SK-N-SH (cell line): Measurements from ENCODE around the gene C4orf50. TPM values are rescaled to one million over a fixed set of nuclear protein-coding genes. Genes with fewer than 3 reads are reported as not detected.

Experiments
- CTCF ChIA-PET: fragments of 300-600, 350-600 bp; formaldehyde crosslinking; extraction: SDS; loops from one replicate; lab custom pipeline; 2021; lab: Yijun Ruan, JAX
- POLR2A ChIA-PET: fragments of 350-600 bp; sonication (Branson Sonifier 250); formaldehyde crosslinking; extraction: SDS; loops from one replicate; lab custom pipeline; 2020; ENCODE audit warnings: antibody characterized with exemption, inconsistent platforms; lab: Yijun Ruan, JAX
- DNase-seq: peaks from one replicate; pipeline ENCODE4 v3.0.0; 2012
- H2AFZ ChIP-seq: fragments of 200-600 bp; sonication (generic); 2 replicates; pipeline ENCODE4 v1.8.1; 2016; ENCODE audit warnings: antibody characterized with exemption, mild to moderate bottlenecking, low read depth
- H3F3A ChIP-seq: fragments of 200-600 bp; sonication (generic); replicated peaks from 2 replicates; pipeline ENCODE3; 2016; ENCODE audit warnings: antibody characterized with exemption, mild to moderate bottlenecking; ENCODE audit not compliant: insufficient read depth
- H3K27ac ChIP-seq, 2 experiments: fragments of 200-500 bp in 1 of 2; fragments of 200-600 bp in 1 of 2; sonication (Bioruptor generic) in 1 of 2; sonication (generic), shearing (Covaris generic) in 1 of 2; 2 replicates each; pipeline versions ENCODE4 v1.5.1 to v1.6.1; 2014 to 2016; ENCODE audit warnings: low read depth in 2 of 2, inconsistent platforms in 1 of 2, low read length in 1 of 2, mild to moderate bottlenecking in 1 of 2, mixed read lengths in 1 of 2
- H3K27me3 ChIP-seq: fragments of 200-600 bp; sonication (generic), shearing (Covaris generic); 2 replicates; pipeline ENCODE4 v1.6.1; 2016; ENCODE audit warnings: mixed run types; ENCODE audit not compliant: insufficient read depth
- H3K36me3 ChIP-seq, 2 experiments: fragments of 200-500 bp in 1 of 2; fragments of 200-600 bp in 1 of 2; sonication (Bioruptor generic) in 1 of 2; sonication (generic) in 1 of 2; replicated peaks in 1 of 2; 2 replicates each; pipeline versions ENCODE3 to v1.5.1; 2014 to 2016; ENCODE audit warnings: low read length in 1 of 2, mild to moderate bottlenecking in 1 of 2; ENCODE audit not compliant: insufficient read depth in 2 of 2, control insufficient read depth in 1 of 2
- H3K4me1 ChIP-seq, 2 experiments: fragments of 200-500 bp in 1 of 2; fragments of 200-600 bp in 1 of 2; sonication (Bioruptor generic) in 1 of 2; sonication (generic), shearing (Covaris generic) in 1 of 2; 2 replicates each; pipeline versions ENCODE4 v1.5.1 to v1.6.1; 2014 to 2016; ENCODE audit warnings: low read depth in 1 of 2, low read length in 1 of 2, mixed run types in 1 of 2; ENCODE audit not compliant: insufficient read depth in 2 of 2, control insufficient read depth in 1 of 2
- H3K4me2 ChIP-seq: fragments of 200-600 bp; sonication (generic), shearing (Covaris generic); 2 replicates; pipeline ENCODE4 v1.6.1; 2017; ENCODE audit warnings: mixed run types
- H3K4me3 ChIP-seq, 2 experiments: fragments of 200-500 bp in 1 of 2; fragments of 200-600 bp in 1 of 2; sonication (Bioruptor generic) in 1 of 2; sonication (generic), shearing (Covaris generic) in 1 of 2; 2 replicates each; pipeline versions ENCODE4 v1.5.1 to v1.8.1; 2014 to 2016; ENCODE audit warnings: low read depth in 2 of 2, inconsistent platforms in 1 of 2, low read length in 1 of 2, mild to moderate bottlenecking in 1 of 2, mixed read lengths in 1 of 2, moderate library complexity in 1 of 2
- H3K79me2 ChIP-seq: fragments of 200-600 bp; sonication (generic); 2 replicates; pipeline ENCODE4 v1.8.1; 2017; ENCODE audit warnings: mild to moderate bottlenecking; ENCODE audit not compliant: insufficient read depth
- H3K9ac ChIP-seq: fragments of 200-600 bp; sonication (generic); 2 replicates; pipeline ENCODE4 v1.6.1; 2017; ENCODE audit warnings: mixed run types
- H3K9me2 ChIP-seq: fragments of 200-600 bp; sonication (generic); 2 replicates; pipeline ENCODE4 v1.6.1; 2017; ENCODE audit warnings: mixed run types
- H3K9me3 ChIP-seq: fragments of 200-600 bp; sonication (generic); 2 replicates; pipeline ENCODE4 v1.6.1; 2017; ENCODE audit warnings: mixed run types, mild to moderate bottlenecking, moderate library complexity
- H4K20me1 ChIP-seq: fragments of 200-600 bp; sonication (generic); 2 replicates; pipeline ENCODE4 v1.6.1; 2017; ENCODE audit warnings: mild to moderate bottlenecking, mixed run types; ENCODE audit not compliant: insufficient read depth
- CHD2 ChIP-seq: fragments of 150-350 bp; IDR thresholded peaks from 2 replicates; pipeline ENCODE4 v1.6.1; 2018; ENCODE audit warnings: low read length; ENCODE audit not compliant: partially characterized antibody
- EP300 ChIP-seq, 2 experiments: IDR thresholded peaks; 2 replicates each; pipeline versions ENCODE4 v1.4.0 to v1.6.1; 2012; ENCODE audit warnings: borderline replicate concordance in 1 of 2, low read depth in 1 of 2, low read length in 1 of 2
- FOXM1 ChIP-seq: IDR thresholded peaks from 2 replicates; pipeline ENCODE4 v1.4.0; 2012; ENCODE audit warnings: low read depth, mild to moderate bottlenecking
- GABPA ChIP-seq: IDR thresholded peaks from 2 replicates; pipeline ENCODE4 v1.4.0; 2012; ENCODE audit warnings: low read depth, mild to moderate bottlenecking
- JUND ChIP-seq: IDR thresholded peaks from 2 replicates; pipeline ENCODE4 v1.4.0; 2012
- MXI1 ChIP-seq: IDR thresholded peaks from 2 replicates; pipeline ENCODE4 v1.6.1; 2012; ENCODE audit warnings: mild to moderate bottlenecking, low read depth, low read length, improper control_type of control experiment
- NRF1 ChIP-seq: IDR thresholded peaks from 2 replicates; pipeline ENCODE4 v1.6.1; 2012; ENCODE audit warnings: low read depth, mild to moderate bottlenecking, low read length
- POLR2AphosphoS5 ChIP-seq: IDR thresholded peaks from 2 replicates; pipeline ENCODE4 v1.6.1; 2012; ENCODE audit warnings: low read depth, low read length
- RXRA ChIP-seq: IDR thresholded peaks from 2 replicates; pipeline ENCODE4 v1.4.0; 2012; ENCODE audit warnings: low read depth, mild to moderate bottlenecking, borderline replicate concordance
- SMC3 ChIP-seq: IDR thresholded peaks from 2 replicates; pipeline ENCODE4 v1.6.1; 2012; ENCODE audit warnings: low read depth, low read length, improper control_type of control experiment
- TEAD4 ChIP-seq: IDR thresholded peaks from 2 replicates; pipeline ENCODE4 v1.4.0; 2012; ENCODE audit warnings: mild to moderate bottlenecking, borderline replicate concordance; ENCODE audit not compliant: insufficient read depth
- YY1 ChIP-seq: IDR thresholded peaks from 2 replicates; pipeline ENCODE4 v1.4.0; 2012; ENCODE audit warnings: low read depth, mild to moderate bottlenecking
- WGBS: methylation state at CpG from one replicate; pipeline ENCODE4 v1.1.6; 2017; ENCODE audit warnings: low lambda C conversion rate; 5-methylcytosine and 5-hydroxymethylcytosine counted together
- polyA plus RNA-seq, 3 experiments: library from polyadenylated mRNA; depleted of rRNA; stranded (reverse); fragments of >200 nt; gene quantifications; 2 replicates each; pipeline ENCODE4 v1.2.3, GENCODE V29; 2012
- TF ChIP-seq, protein P1 (sequence below): fragments of 150-350 bp; IDR thresholded peaks from 2 replicates; pipeline ENCODE4 v1.6.1; 2017; ENCODE audit warnings: antibody characterized with exemption, low read length, low read depth, borderline replicate concordance
- TF ChIP-seq, protein P2 (sequence below): IDR thresholded peaks from 2 replicates; pipeline ENCODE4 v1.4.0; 2012; ENCODE audit warnings: low read depth, borderline replicate concordance

The C4orf50 gene
- polyA plus RNA-seq, 1 of the 3 experiments (the other 2 are of a cell fraction) = under 0.01 TPM

DNA sequence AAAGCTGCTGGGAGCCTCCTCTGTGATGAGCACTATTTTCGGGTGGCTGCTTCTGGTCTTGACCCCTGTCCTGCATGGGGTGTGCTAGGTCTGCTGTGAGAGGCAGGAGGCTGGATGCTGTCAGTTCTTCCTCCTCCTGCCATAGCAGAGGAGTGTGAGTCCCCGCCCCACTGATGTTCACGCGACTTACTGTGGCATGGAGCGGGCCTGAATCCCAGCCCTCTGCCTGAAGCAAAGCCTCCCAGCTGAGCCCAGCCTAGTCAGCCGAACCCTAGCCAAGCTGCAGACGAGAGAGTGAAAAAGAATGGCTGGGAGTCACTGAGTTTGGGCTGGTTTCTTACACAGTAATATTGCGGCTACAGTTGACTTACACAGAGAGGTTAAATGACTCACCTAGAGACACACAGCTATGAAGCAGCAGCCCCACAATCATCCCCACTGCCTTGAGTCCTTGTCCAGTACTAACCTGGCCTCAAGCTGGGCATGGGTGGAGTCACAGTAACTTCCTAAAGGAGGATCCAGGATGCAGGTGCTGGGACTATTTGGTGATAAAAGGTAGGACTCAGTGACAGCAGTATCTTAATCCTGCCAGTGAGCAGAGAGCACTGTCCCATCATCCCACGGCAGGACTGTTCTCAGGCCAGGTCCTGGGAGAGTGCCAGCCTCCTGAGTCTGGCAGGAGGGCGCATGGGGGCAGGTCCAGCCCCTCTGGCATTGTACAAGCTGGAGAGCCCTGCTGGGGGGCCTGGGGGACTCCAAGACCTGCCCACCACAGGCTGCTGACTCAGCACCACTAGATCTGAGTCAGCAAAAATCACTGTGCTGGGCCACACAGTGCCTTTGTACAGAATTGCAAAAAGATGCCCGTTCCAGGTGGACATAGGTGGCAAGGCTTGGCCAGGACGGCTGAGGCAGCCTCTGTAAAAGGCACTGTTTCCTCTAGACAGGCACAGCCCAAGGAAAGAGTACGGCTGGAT is 65.0 kb downstream of the C4orf50 start:
- Histone ChIP-seq H3K9ac (no peak overlapping the region), H3K79me2 (no peaks in the 10 kb centered on the region), H3K4me3 (no peak overlapping the region), H3K27ac (no peak overlapping the region), H3K9me3 (no peaks in the 10 kb centered on the region), H3K36me3 (no peaks in the 10 kb centered on the region), H3K4me2 (no peak overlapping the region), H3K27me3 (no peaks in the 10 kb centered on the region), H3K9me2 (no peaks in the 10 kb centered on the region), H3K4me1 (peaks cover 0 to 37% of the 10 kb centered on the region in 2 experiments; a peak in 1 of 4 replicates), H2AFZ (no peak overlapping the region), H3F3A (no peaks in the 10 kb centered on the region), H4K20me1 (no peaks in the 10 kb centered on the region)
- TF ChIP-seq, protein P1, sequence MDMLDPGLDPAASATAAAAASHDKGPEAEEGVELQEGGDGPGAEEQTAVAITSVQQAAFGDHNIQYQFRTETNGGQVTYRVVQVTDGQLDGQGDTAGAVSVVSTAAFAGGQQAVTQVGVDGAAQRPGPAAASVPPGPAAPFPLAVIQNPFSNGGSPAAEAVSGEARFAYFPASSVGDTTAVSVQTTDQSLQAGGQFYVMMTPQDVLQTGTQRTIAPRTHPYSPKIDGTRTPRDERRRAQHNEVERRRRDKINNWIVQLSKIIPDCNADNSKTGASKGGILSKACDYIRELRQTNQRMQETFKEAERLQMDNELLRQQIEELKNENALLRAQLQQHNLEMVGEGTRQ = no peak
- TF ChIP-seq, protein P2, sequence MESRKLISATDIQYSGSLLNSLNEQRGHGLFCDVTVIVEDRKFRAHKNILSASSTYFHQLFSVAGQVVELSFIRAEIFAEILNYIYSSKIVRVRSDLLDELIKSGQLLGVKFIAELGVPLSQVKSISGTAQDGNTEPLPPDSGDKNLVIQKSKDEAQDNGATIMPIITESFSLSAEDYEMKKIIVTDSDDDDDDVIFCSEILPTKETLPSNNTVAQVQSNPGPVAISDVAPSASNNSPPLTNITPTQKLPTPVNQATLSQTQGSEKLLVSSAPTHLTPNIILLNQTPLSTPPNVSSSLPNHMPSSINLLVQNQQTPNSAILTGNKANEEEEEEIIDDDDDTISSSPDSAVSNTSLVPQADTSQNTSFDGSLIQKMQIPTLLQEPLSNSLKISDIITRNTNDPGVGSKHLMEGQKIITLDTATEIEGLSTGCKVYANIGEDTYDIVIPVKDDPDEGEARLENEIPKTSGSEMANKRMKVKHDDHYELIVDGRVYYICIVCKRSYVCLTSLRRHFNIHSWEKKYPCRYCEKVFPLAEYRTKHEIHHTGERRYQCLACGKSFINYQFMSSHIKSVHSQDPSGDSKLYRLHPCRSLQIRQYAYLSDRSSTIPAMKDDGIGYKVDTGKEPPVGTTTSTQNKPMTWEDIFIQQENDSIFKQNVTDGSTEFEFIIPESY = no peak
- no peak for TF ChIP-seq TEAD4
- no peak for TF ChIP-seq JUND
- TF ChIP-seq FOXM1 = no peak
- TF ChIP-seq NRF1 = no peak
- no peak for TF ChIP-seq SMC3
- TF ChIP-seq GABPA = no peak
- TF ChIP-seq CHD2 = no peak
- TF ChIP-seq RXRA = no peak
- TF ChIP-seq POLR2AphosphoS5 = no peak
- no peak for TF ChIP-seq EP300 (IDR thresholded peaks at IDR 0.05; ENCODE audit: borderline replicate concordance in 1 of 2, low read depth in 1 of 2, low read length in 1 of 2)
- no peak for TF ChIP-seq YY1
- TF ChIP-seq MXI1 = no peak
- WGBS = 35% methylated on average over 8 of the region's 13 CpGs
- ChIA-PET POLR2A (no interaction called here), CTCF (interaction anchor here (0.7 to 1.1 kb wide), 2 partner anchors 23 to 297 kb away, joined by 3 read pairs; no protein-coding TSS in a partner anchor)
- DNase-seq = no peak
